NCI-H2227 treated with DMSO at 0.1 percent for 48 hours (cell line): ENCODE measurements around the gene ANKRD16.
"Not testable (repeated sequence)": the region's sequence is repeated elsewhere in the genome, so short reads cannot be mapped to it uniquely, and the experiment has no call there.

Experiments
- DNase-seq: peaks from one replicate; lab custom pipeline; 2025; lab: John Stamatoyannopoulos, UW

Gene ANKRD16

DNA sequence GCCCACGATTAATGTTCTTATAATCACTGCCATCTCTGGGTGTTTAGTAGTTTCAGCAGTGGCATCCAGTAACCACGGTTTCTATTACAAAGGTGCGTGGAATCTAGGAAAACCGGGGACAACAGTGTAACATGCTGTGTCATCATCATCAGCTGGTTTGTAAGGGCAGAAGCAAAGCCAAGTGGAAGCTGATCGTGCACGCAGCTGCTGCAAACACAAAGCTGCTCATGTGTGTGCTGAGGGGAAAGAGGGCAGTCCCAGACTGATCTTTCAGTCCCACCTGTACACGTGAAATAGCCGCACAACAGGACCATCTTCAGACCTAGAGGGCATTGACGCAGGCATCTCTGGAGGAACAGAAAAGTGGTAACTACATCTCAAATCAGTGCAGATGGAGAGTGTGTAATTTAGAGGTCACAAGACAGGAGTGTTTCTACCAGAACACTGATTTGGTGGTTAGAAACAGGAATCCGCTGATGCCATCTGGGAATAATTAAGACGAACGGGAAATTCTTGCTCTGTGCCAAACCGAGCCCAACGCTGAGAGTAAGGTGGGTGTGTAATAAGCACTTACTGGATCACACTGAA is 13.4 kb downstream of the ANKRD16 start:
- DNase-seq, result peak; percentile 27

- DNase-seq, result peak; percentile 50
Measured at GRCh38 chr10:5873515-5873995, 16.1 kb downstream of the ANKRD16 start.

- DNase-seq, result no peak
Measured at GRCh38 chr10:5871596-5871995, 18.1 kb downstream of the ANKRD16 start.

GRCh38 chr10:5869156-5869555 is 20.5 kb downstream of the ANKRD16 start:
- no peak for DNase-seq

DNA sequence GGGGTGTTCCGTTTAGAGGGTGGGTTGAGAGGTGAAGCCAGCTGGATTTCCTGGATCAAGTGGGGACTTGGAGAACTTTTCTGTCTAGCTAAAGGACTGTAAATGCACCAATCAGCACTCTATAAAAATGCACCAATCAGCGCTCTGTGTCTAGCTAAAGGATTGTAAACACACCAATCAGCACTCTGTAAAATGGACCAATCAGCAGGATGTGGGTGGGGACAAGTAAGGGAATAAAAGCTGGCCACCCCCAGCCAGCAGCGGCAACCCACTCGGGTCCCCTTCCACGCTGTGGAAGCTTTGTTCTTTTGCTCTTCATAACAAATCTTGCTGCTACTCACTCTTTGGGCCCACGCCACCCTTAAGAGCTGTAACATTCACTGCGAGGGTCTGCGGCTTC is 21.3 kb downstream of the ANKRD16 start:
- DNase-seq, result not testable (repeated sequence)

- DNase-seq, result peak; percentile 14
Measured at GRCh38 chr10:5867091-5867615, 22.5 kb downstream of the ANKRD16 start.

DNA sequence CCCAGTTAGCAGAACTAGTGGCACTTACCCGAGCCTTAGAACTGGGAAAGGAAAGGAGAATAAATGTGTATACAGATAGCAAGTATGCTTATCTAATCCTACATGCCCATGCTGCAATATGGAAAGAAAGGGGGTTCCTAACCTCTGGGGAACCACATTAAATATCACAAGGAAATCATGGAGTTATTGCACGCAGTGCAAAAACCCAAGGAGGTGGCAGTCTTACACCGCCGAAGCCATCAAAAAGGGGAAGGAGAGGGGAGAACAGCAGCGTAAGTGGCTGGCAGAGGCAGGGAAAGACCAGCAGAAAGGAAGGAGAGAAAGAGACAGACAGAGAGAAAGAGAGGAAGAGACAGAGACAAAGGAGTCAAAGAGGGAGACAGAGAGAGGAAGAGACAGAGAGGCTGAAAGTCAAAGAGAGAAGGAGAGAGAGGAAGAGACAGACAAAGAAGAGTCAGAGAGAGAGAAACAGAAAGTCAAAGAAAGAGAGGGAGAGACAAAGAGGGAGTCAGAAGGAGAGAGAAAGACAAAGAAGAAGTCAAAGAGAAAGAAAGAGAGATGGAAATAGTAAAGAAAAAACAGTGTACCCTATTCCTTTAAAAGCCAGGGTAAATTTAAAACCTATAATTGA is 23.1 kb downstream of the ANKRD16 start:
- DNase-seq, result not testable (repeated sequence)

GRCh38 chr10:5862981-5863685 is 26.6 kb downstream of the ANKRD16 start:
- not testable (repeated sequence) for DNase-seq

GRCh38 chr10:5862360-5862961 is 27.2 kb downstream of the ANKRD16 start:
- no peak for DNase-seq

- DNase-seq, result no peak
Measured at GRCh38 chr10:5860066-5860465, 29.6 kb downstream of the ANKRD16 start.

DNA sequence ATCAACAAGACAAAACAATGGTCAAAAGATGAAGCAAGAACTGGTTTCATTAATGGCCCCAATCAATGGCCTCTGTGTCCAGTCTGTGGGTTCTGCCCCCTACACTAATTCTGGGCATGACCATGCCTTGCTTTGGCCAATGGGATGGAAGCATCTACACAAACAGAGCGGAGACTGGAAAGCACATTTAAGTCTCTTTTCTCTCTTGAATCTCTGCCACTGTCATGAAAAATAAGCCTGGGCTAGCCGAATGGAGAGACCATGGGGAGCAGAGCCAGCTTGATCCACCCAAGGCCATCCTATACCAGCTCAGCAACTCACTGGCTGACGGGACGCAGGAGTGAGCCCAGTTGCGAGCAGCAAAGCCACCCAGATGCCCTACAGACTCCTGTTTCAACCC is 30.9 kb downstream of the ANKRD16 start:
- DNase-seq, result no peak

DNA sequence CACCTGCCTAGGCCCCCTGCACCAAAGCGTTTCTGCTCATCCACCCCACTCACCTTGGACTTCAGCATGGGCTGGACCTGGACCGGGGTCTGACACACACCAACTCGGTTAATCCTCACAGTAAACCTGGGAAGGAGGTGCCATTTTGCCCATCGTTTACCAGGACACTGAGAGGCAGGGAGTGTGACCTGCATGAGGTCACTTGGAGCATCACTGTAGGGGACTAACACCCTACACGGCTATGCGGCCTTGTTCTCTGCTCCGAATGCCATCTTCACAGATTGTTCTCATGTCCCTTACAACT is 33.0 kb downstream of the ANKRD16 start:
- no peak for DNase-seq

GRCh38 chr10:5855979-5856700 is 33.6 kb downstream of the ANKRD16 start:
- DNase-seq, result no peak

- no peak for DNase-seq
Measured at GRCh38 chr10:5854131-5854475, 35.6 kb downstream of the ANKRD16 start.

- DNase-seq, result not testable (repeated sequence)
Measured at GRCh38 chr10:5846667-5847066, 43.0 kb downstream of the ANKRD16 start.

DNA sequence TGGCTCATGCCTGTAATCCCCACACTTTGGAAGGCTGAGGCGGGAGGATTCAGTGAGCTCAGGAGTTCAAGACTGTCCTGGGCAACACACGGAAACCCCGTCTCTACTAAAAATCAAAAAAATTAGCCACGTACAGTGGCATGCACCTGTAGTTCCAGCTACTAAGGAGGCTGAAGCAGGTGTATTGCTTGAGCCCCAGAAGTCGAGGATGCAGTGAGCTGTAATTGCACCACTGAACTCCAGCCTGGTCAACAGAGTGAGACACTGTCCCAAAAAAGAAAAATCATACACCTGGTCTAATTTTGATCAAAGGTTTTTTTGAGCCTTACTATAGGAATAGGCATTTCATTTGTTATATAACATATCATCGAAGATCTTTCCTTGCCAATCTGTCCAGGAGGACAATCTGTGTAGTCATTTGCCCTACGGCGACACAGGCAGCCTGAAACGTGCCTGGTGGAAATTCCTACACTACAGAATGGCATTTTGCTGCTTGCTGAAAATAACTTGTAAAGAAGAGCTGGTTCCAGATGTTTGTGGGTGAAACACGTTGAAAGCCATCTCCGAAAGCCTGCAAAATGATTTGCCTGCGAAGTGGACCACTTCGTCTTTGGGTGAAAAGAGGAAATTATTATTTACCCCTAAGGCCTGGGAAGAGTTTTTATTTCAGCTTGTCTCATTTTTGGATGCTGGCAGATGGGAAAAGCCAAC is 45.2 kb downstream of the ANKRD16 start:
- DNase-seq, result no peak

DNA sequence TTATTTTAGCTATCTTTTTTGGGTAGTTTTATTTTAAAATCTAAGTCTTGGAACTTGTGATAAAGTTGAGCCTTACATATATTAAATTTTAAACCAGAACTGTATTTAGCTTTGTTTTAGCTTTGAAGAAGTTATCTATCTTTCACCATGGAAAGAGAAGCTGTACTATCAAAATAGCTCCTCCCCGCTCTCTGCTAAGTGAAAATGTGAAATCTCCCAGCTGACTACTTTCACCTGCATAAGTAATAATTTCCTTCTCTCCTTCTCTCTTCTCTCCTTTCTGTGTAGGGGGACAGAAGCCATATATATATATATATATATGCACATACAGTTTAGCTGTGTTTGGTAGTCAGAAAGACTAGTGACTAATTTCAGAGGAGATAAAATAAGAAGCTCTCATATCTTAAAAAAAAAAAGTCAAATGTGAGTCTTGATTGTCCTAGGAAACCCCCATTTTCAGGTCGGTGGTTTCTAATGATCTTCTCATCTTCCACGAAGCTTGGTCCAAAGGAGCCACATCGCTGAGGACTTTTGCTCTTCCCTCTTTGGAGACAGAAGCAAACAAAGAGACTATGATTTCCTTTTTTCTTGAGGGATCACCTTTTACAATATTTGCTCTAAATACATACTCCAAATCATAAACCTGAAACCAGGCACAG is 45.9 kb downstream of the ANKRD16 start:
- DNase-seq, result no peak

DNA sequence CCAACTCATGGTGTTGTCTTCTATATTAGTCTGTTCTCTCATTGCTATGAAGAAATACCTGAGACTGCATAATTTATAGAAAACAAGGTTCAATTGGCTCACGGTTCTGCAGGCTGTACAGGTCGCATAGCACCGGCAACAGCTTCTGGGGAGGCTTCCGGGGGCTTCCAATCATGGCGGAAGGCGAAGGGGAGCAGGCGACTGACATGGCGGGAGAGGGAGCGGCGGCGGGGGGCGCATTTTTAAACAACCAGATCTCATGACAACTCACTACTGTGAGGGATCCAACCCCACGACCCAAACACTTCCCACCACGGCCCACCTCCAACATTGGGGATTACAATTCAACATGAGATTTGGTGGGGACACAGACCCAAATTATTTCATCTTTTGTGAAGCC is 47.7 kb downstream of the ANKRD16 start:
- DNase-seq, result no peak

- no peak for DNase-seq
Measured at GRCh38 chr10:5840314-5841307, 49.1 kb downstream of the ANKRD16 start.

DNA sequence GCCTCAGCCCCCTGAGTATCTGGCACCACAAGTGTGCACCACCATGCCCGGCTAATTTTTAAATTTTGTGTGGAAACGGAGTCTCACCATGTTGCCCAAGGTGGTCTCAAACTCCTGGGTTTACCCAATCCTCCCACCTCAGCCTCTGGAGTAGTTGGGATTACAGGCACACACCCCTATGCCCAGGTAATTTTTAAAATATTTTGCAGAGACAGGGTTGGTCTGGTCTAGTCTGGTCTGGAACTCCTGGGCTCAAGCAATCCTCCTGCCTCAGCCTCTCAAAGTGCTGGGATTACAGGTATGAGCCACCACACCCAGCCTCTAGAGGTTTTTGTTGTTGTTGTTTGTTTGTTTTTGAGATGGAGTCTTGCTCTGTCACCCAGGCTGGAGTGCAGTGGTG is 53.5 kb downstream of the ANKRD16 start:
- not testable (repeated sequence) for DNase-seq
